Dendritic cell treated with granulocyte-macrophage colony-stimulating factor and Interleukin-4, amounts not matched to agents 40 ng/mL and 50 ng/mL, for 4 days (primary cell): ENCODE results near the gene SOX11.

Experiments
- H3K27ac Mint-ChIP-seq: one replicate; pipeline ENCODE4 v1.8.0; 2022; ENCODE audit warnings: mild to moderate bottlenecking, mixed read lengths
- H3K27me3 Mint-ChIP-seq: one replicate; pipeline ENCODE4 v1.8.0; 2022; ENCODE audit warnings: mild to moderate bottlenecking, mixed read lengths
- H3K36me3 Mint-ChIP-seq: one replicate; pipeline ENCODE4 v1.8.0; 2022; ENCODE audit warnings: low read depth, mixed read lengths
- H3K4me1 Mint-ChIP-seq: one replicate; pipeline ENCODE4 v1.8.0; 2022; ENCODE audit warnings: low read depth, mixed read lengths
- H3K4me3 Mint-ChIP-seq: one replicate; pipeline ENCODE4 v1.8.0; 2022; ENCODE audit warnings: mild to moderate bottlenecking, moderate library complexity, mixed read lengths
- H3K9me3 Mint-ChIP-seq: one replicate; pipeline ENCODE4 v1.8.0; 2022; ENCODE audit warnings: mixed read lengths
- intact Hi-C: fragments of 100-400 bp; cut with micrococcal nuclease; formaldehyde crosslinking; loops from one replicate; pipeline ENCODE4 v1.15.0; 2022

Gene SOX11

GRCh38 chr2:5722236-5722635, 30.1 kb downstream of the SOX11 start:
- H3K27me3 Mint-ChIP-seq = peaks cover 13% of the 10 kb centered on the region
- no peak overlapping the region for H3K4me3 Mint-ChIP-seq
- H3K4me1 Mint-ChIP-seq = no peaks in the 10 kb centered on the region
- no peak overlapping the region for H3K27ac Mint-ChIP-seq
- intact Hi-C loops = no loop called here
- H3K36me3 Mint-ChIP-seq = no peaks in the 10 kb centered on the region
- peaks cover 11% of the 10 kb centered on the region for H3K9me3 Mint-ChIP-seq

- no peak overlapping the region for H3K4me3 Mint-ChIP-seq
- no peaks in the 10 kb centered on the region for H3K4me1 Mint-ChIP-seq
- no peaks in the 10 kb centered on the region for H3K36me3 Mint-ChIP-seq
- H3K27ac Mint-ChIP-seq = no peak overlapping the region
- intact Hi-C loops = no loop called here
- peaks cover 13% of the 10 kb centered on the region for H3K27me3 Mint-ChIP-seq
- peaks cover 3% of the 10 kb centered on the region for H3K9me3 Mint-ChIP-seq
Observed at GRCh38 chr2:5723791-5724735, 31.9 kb downstream of the SOX11 start.

GRCh38 chr2:5725072-5725471, 32.9 kb downstream of the SOX11 start:
- H3K9me3 Mint-ChIP-seq = no peaks in the 10 kb centered on the region
- H3K4me3 Mint-ChIP-seq = no peak overlapping the region
- H3K27me3 Mint-ChIP-seq = peaks cover 13% of the 10 kb centered on the region
- intact Hi-C loops = no loop called here
- H3K4me1 Mint-ChIP-seq = no peaks in the 10 kb centered on the region
- H3K27ac Mint-ChIP-seq = no peak overlapping the region
- H3K36me3 Mint-ChIP-seq = no peaks in the 10 kb centered on the region

GRCh38 chr2:5725794-5726463, 33.7 kb downstream of the SOX11 start:
- H3K9me3 Mint-ChIP-seq = no peaks in the 10 kb centered on the region
- intact Hi-C loops = no loop called here
- H3K27me3 Mint-ChIP-seq = peaks cover 13% of the 10 kb centered on the region
- no peaks in the 10 kb centered on the region for H3K4me1 Mint-ChIP-seq
- no peak overlapping the region for H3K4me3 Mint-ChIP-seq
- H3K36me3 Mint-ChIP-seq = no peaks in the 10 kb centered on the region
- H3K27ac Mint-ChIP-seq = no peak overlapping the region

GRCh38 chr2:5727235-5727634, 35.1 kb downstream of the SOX11 start:
- Mint-ChIP-seq H3K4me1 (no peaks in the 10 kb centered on the region), H3K27me3 (peaks cover 13% of the 10 kb centered on the region), H3K36me3 (no peaks in the 10 kb centered on the region), H3K9me3 (no peaks in the 10 kb centered on the region), H3K4me3 (no peak overlapping the region), H3K27ac (no peak overlapping the region)
- intact Hi-C loops = no loop called here

- Mint-ChIP-seq H3K27ac (no peak overlapping the region), H3K9me3 (no peaks in the 10 kb centered on the region), H3K27me3 (peaks cover 13% of the 10 kb centered on the region), H3K4me3 (no peak overlapping the region), H3K4me1 (no peaks in the 10 kb centered on the region), H3K36me3 (no peaks in the 10 kb centered on the region)
- intact Hi-C loops = no loop called here
Observed at GRCh38 chr2:5729416-5729815, 37.2 kb downstream of the SOX11 start.

GRCh38 chr2:5730386-5730785, 38.2 kb downstream of the SOX11 start:
- H3K4me3 Mint-ChIP-seq = no peak overlapping the region

GRCh38 chr2:5734859-5735520, 42.8 kb downstream of the SOX11 start:
- intact Hi-C loops = no loop called here
- Mint-ChIP-seq H3K27me3 (no peaks in the 10 kb centered on the region), H3K27ac (no peak overlapping the region), H3K36me3 (no peaks in the 10 kb centered on the region), H3K9me3 (no peaks in the 10 kb centered on the region), H3K4me1 (no peaks in the 10 kb centered on the region), H3K4me3 (no peak overlapping the region)

More at GRCh38 chr2:5730386-5730785, 38.2 kb downstream of the SOX11 start:
- Mint-ChIP-seq H3K36me3 (no peaks in the 10 kb centered on the region), H3K27ac (no peak overlapping the region), H3K4me1 (no peaks in the 10 kb centered on the region), H3K9me3 (no peaks in the 10 kb centered on the region), H3K27me3 (peaks cover 9% of the 10 kb centered on the region)
- intact Hi-C loops = no loop called here

- no peaks in the 10 kb centered on the region for H3K9me3 Mint-ChIP-seq
- no peak overlapping the region for H3K27ac Mint-ChIP-seq
- no peaks in the 10 kb centered on the region for H3K4me1 Mint-ChIP-seq
- no peaks in the 10 kb centered on the region for H3K27me3 Mint-ChIP-seq
- no peaks in the 10 kb centered on the region for H3K36me3 Mint-ChIP-seq
- intact Hi-C loops = no loop called here
- no peak overlapping the region for H3K4me3 Mint-ChIP-seq
Observed at GRCh38 chr2:5735521-5735861, 43.3 kb downstream of the SOX11 start.

- no peaks in the 10 kb centered on the region for H3K36me3 Mint-ChIP-seq
- no peaks in the 10 kb centered on the region for H3K9me3 Mint-ChIP-seq
- no peak overlapping the region for H3K27ac Mint-ChIP-seq
- H3K4me1 Mint-ChIP-seq = no peaks in the 10 kb centered on the region
- no peak overlapping the region for H3K4me3 Mint-ChIP-seq
- intact Hi-C loops = no loop called here
- no peaks in the 10 kb centered on the region for H3K27me3 Mint-ChIP-seq
Observed at GRCh38 chr2:5736050-5736449, 43.9 kb downstream of the SOX11 start.

GRCh38 chr2:5736886-5737285, 44.7 kb downstream of the SOX11 start:
- H3K4me1 Mint-ChIP-seq = no peaks in the 10 kb centered on the region

GRCh38 chr2:5740053-5740452, 47.9 kb downstream of the SOX11 start:
- H3K4me3 Mint-ChIP-seq = no peak overlapping the region
- H3K27me3 Mint-ChIP-seq = no peaks in the 10 kb centered on the region
- no peaks in the 10 kb centered on the region for H3K4me1 Mint-ChIP-seq
- no peak overlapping the region for H3K27ac Mint-ChIP-seq
- H3K36me3 Mint-ChIP-seq = no peaks in the 10 kb centered on the region
- intact Hi-C loops = no loop called here
- H3K9me3 Mint-ChIP-seq = no peaks in the 10 kb centered on the region

More at GRCh38 chr2:5736886-5737285, 44.7 kb downstream of the SOX11 start:
- Mint-ChIP-seq H3K27ac (no peak overlapping the region), H3K4me3 (no peak overlapping the region), H3K9me3 (no peaks in the 10 kb centered on the region), H3K36me3 (no peaks in the 10 kb centered on the region), H3K27me3 (no peaks in the 10 kb centered on the region)
- intact Hi-C loops = no loop called here

GRCh38 chr2:5740817-5741216, 48.6 kb downstream of the SOX11 start:
- no peaks in the 10 kb centered on the region for H3K36me3 Mint-ChIP-seq
- H3K4me1 Mint-ChIP-seq = no peaks in the 10 kb centered on the region
- H3K4me3 Mint-ChIP-seq = no peak overlapping the region
- H3K27ac Mint-ChIP-seq = no peak overlapping the region
- intact Hi-C loops = no loop called here
- H3K27me3 Mint-ChIP-seq = no peaks in the 10 kb centered on the region
- no peaks in the 10 kb centered on the region for H3K9me3 Mint-ChIP-seq

GRCh38 chr2:5741242-5741641, 49.1 kb downstream of the SOX11 start:
- Mint-ChIP-seq H3K27me3 (no peaks in the 10 kb centered on the region), H3K4me1 (no peaks in the 10 kb centered on the region), H3K36me3 (no peaks in the 10 kb centered on the region), H3K9me3 (no peaks in the 10 kb centered on the region), H3K4me3 (no peak overlapping the region), H3K27ac (no peak overlapping the region)
- intact Hi-C loops = no loop called here
